CMK (cell line): ENCODE measurements around the gene IQCH.

Source experiments
- DNase-seq: peaks from one replicate; pipeline ENCODE4 v3.0.0-alpha.2; 2010; ENCODE audit warnings: low read depth

IQCH gene

GRCh38 chr15:67534360-67534759 lies 279.8 kb downstream of the IQCH start:
- DNase-seq, result no peak

GRCh38 chr15:67537771-67538170 lies 283.2 kb downstream of the IQCH start:
- DNase-seq, result no peak

- DNase-seq, result no peak
Observed at GRCh38 chr15:67542420-67543347, 288.1 kb downstream of the IQCH start, which contains the start of gene MAP2K5. TSS of gene MAP2K5 (plus strand) at chr15:67542703. CDS start at chr15:67543336, 633 bp downstream.

- no peak for DNase-seq
Observed at GRCh38 chr15:67543348-67543718, 288.7 kb downstream of the IQCH start.

GRCh38 chr15:67544475-67544874 lies 289.9 kb downstream of the IQCH start:
- no peak for DNase-seq

GRCh38 chr15:67545864-67546263 lies 291.3 kb downstream of the IQCH start:
- DNase-seq, result no peak

GRCh38 chr15:67547064-67547463 lies 292.5 kb downstream of the IQCH start:
- no peak for DNase-seq

- DNase-seq, result no peak
Observed at GRCh38 chr15:67547836-67548235, 293.2 kb downstream of the IQCH start.

GRCh38 chr15:67548236-67548852 lies 293.8 kb downstream of the IQCH start:
- DNase-seq, result no peak

- no peak for DNase-seq
Observed at GRCh38 chr15:67548862-67549651, 294.5 kb downstream of the IQCH start.

GRCh38 chr15:67549736-67550135 lies 295.1 kb downstream of the IQCH start:
- DNase-seq, result no peak

GRCh38 chr15:67550522-67550921 lies 295.9 kb downstream of the IQCH start:
- no peak for DNase-seq

GRCh38 chr15:67551207-67551743 lies 296.7 kb downstream of the IQCH start:
- DNase-seq, result no peak
